ENCODE results near the gene IKZF3. TPM values are rescaled to one million over a fixed set of nuclear protein-coding genes. Genes with fewer than 3 reads are reported as not detected.

IKZF3 gene
- total and polyA plus RNA-seq, 8 donors = 0.12 to 1.2 (median 0.61) TPM

DNA sequence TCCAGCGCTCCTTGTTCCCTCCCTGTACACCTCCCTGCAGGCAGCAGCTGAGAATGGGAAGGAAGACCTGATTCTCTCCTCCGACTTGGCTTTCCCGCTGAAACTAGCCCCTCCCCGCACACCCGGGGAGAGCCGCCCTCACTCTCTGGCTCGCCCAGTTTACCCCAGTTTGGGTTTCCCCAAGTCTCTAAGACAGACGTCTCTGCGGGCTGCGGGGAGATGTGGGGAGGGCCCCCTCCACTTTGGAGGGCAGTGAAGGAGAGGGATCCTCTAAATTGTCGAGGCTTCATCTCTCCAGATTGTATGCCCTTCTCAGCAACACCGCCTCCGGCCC, 125.6 kb downstream of the IKZF3 start:
- Histone ChIP-seq H3K36me3 (peaks cover 0 to 14% (median 5%) of the 10 kb centered on the region in 3 donors), H3K27me3 (no peaks in the 10 kb centered on the region), H3K4me1 (peaks cover 10 to 20% (median 16%) of the 10 kb centered on the region in 3 donors), H3K4me3 (peak overlapping the region; percentile 57 to 79 (median 63)), H3K9me3 (no peaks in the 10 kb centered on the region), H3K27ac (peak overlapping the region; percentile 78 to 97 (median 94))
- intact Hi-C loops (cut with DNase I) = no loop called here
- 0% methylated on average over 12 to 13 of the region's 13 CpGs for WGBS, 2 donors
- ATAC-seq (peak; percentile 40 to 59 (median 48)), FAIRE-seq (no peak), DNase-seq (peak; percentile 62 to 83 (median 72))
- TF ChIP-seq CTCF (IDR thresholded peaks at IDR 0.05) = no peak

DNA sequence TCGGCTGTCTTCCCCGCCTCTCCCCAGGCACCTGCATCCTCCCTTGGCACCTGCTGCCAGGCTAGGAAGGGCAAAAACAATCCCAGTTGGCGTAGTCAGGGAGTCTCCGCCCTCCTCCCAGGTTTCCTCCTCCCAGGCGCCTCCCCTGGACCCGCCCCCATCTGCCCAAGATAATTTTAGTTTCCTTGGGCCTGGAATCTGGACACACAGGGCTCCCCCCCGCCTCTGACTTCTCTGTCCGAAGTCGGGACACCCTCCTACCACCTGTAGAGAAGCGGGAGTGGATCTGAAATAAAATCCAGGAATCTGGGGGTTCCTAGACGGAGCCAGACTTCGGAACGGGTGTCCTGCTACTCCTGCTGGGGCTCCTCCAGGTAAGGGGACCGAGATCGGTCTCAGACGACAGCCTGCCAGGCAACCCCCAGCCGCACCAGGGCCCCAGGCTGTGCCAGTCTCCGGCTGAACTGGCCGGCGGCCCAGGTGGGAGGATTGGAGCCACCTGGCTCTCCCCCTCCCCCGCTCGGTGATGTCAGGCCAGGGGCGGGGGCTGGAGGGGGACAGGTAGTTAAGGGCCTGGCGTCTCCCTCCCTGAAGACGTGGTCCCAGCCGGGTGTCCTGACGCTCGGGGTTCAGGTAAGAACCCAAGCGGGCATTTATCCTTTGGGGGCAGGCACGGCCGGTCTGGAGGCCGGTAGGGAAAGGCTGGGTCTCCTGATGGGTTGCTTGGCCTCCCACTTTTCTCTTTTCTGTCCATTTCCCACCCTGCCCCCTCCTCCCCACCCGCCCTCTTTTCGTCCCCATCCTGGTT, 126.1 kb downstream of the IKZF3 start, which contains the start of gene GRB7:
TSS of gene GRB7 (plus strand) at position 179 of the 808 bp plus-strand sequence. CDS start 4,364 bp downstream, outside the sequence.
- FAIRE-seq (no peak), ATAC-seq (peak; percentile 71 to 82 (median 75)), DNase-seq (peak; percentile 91 to 97 (median 93))
- Histone ChIP-seq H3K9me3 (no peaks in the 10 kb centered on the region), H3K4me1 (peaks cover 10 to 20% (median 16%) of the 10 kb centered on the region in 3 donors), H3K27me3 (no peaks in the 10 kb centered on the region), H3K4me3 (peak within 1 kb of the TSS; percentile 57 to 79 (median 63)), H3K27ac (peak within 1 kb of the TSS; percentile 78 to 97 (median 94)), H3K36me3 (peaks cover 0 to 8% (median 4%) of the 10 kb centered on the region in 3 donors)
- TF ChIP-seq CTCF (IDR thresholded peaks at IDR 0.05) = no peak
- 2 to 3% methylated on average over 32 to 34 of the region's 34 CpGs for WGBS, 2 donors
- intact Hi-C loops (cut with DNase I) = no loop called here

- FAIRE-seq (no peak), ATAC-seq (peak; percentile 2 to 35 (median 27)), DNase-seq (peak in 4 of 6 donors; percentile 64 to 82 (median 72))
- Histone ChIP-seq H3K4me3 (peak overlapping the region; percentile 57 to 79 (median 63)), H3K36me3 (peaks cover 0 to 1% (median 0%) of the 10 kb centered on the region in 3 donors), H3K9me3 (no peaks in the 10 kb centered on the region), H3K27me3 (no peaks in the 10 kb centered on the region), H3K4me1 (peaks cover 10 to 20% (median 16%) of the 10 kb centered on the region in 3 donors), H3K27ac (peak overlapping the region; percentile 78 to 97 (median 94))
- intact Hi-C loops (cut with DNase I) = no loop called here
- TF ChIP-seq CTCF (IDR thresholded peaks at IDR 0.05) = no peak
- 11 to 15% methylated on average over 13 of the region's 13 CpGs for WGBS, 2 donors
Observed at GRCh38 chr17:39737206-39737759, 126.8 kb downstream of the IKZF3 start.

DNA sequence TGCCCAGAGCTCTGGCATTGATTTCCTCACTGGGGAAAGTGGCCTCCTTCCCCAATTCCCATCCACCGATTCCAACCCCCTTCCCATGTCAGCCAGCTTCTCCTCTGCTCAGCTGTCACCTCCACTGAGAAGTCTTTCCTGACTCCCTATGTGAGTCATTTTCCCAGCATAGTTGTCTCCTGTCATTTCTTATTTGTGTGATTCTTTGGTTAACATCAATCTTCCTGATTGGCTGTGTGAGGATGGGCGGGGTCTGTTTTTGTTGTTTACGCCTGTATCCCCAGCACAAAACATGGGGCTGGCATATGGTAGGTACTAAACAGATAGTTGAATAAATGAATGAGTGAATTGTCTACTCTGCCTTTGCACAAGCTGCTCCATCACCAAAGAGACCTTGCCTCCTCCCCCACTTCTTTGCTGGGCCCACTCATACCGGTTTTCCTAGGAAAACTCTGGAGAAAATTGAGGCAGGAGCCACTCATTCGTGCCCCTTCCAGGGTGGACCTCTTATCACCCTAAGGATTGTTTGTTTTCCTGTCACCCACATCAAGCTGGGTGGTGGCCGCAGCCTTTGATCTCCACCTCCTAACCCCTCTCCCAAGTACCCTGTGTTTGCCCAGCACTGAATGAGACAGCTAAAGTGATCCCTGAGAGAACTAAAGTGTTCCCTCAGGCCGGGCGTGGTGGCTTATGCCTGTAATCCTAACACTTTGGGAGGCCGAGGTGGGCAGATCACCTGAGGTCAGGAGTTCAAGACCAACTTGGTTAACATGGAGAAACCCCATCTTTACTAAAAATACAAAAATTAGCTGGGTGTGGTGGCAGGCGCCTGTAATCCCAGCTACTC, 127.6 kb downstream of the IKZF3 start:
- Histone ChIP-seq H3K4me3 (peak overlapping the region in 2 of 4 donors; percentile 65 to 79), H3K36me3 (no peaks in the 10 kb centered on the region), H3K4me1 (peaks cover 10 to 20% (median 16%) of the 10 kb centered on the region in 3 donors), H3K27me3 (no peaks in the 10 kb centered on the region), H3K27ac (peak overlapping the region; percentile 78 to 97 (median 94)), H3K9me3 (no peaks in the 10 kb centered on the region)
- intact Hi-C loops (cut with DNase I) = no loop called here
- ATAC-seq (no peak), FAIRE-seq (no peak), DNase-seq (peak in 4 of 6 donors; percentile 8 to 28 (median 18))
- TF ChIP-seq CTCF (IDR thresholded peaks at IDR 0.05) = no peak
- 39 to 41% methylated on average over 10 of the region's 10 CpGs for WGBS, 2 donors
